HT1080 (cell line): ENCODE measurements around the gene CACHD1. TPM values are rescaled to one million over a fixed set of nuclear protein-coding genes. Genes with fewer than 3 reads are reported as not detected.

Source experiments
- DNase-seq: peaks from one replicate; pipeline ENCODE4 v3.0.0-alpha.2; 2015; ENCODE audit warnings: low read depth
- polyA plus RNA-seq, 2 experiments: library from polyadenylated mRNA; depleted of rRNA; stranded (reverse); fragments of >200 nt; gene quantifications; 2 replicates each; pipeline ENCODE4 v1.2.3, GENCODE V29; 2015
- total RNA-seq: library from RNA; depleted of rRNA; stranded (reverse); fragments of >200 nt; shearing (Covaris generic); gene quantifications from 2 replicates; pipeline ENCODE4 v1.2.3, GENCODE V29; 2014; rRNA removed

The CACHD1 gene
- total RNA-seq: 6.0 and 6.8 TPM in 2 replicates
- 6.0 and 6.6 TPM in 2 replicates for polyA plus RNA-seq (2015; cell fraction: cytosol; rRNA removed)
- polyA plus RNA-seq (2015; cell fraction: nucleus; rRNA removed): 12.1 and 12.5 TPM in 2 replicates

GRCh38 chr1:64469977-64470664 lies at the start of gene CACHD1:
Gene CACHD1 (plus strand): TSS chr1:64470129. CDS start chr1:64470745, 616 bp downstream.
- peak; percentile 83 for DNase-seq

- DNase-seq: peak; percentile 5
These were observed 48.6 kb upstream of the CACHD1 start for GRCh38 chr1:64421377-64421776.

GRCh38 chr1:64423526-64423925 lies 46.4 kb upstream of the CACHD1 start:
- DNase-seq: no peak

DNA sequence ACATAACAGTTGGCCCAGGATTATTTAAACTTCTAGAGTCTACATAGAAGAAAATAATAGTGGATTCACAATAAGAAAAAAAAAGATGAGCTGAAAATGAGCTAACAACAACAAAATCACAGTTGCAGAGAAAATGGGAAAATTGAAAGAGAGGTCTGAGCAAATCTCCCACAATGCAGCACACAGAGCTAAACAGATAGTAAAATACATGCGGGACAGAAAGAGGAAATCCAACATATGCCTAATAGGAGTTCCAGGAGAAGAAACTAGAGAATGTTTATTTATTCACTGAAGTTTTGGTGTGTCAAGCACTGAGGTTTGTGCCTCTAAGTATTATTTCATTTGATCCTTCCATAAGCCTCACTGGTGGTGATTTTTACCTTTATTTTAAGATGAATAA lies 45.5 kb upstream of the CACHD1 start:
- DNase-seq: no peak

- DNase-seq: no peak
These were observed 44.4 kb upstream of the CACHD1 start for GRCh38 chr1:64425521-64425920.

DNA sequence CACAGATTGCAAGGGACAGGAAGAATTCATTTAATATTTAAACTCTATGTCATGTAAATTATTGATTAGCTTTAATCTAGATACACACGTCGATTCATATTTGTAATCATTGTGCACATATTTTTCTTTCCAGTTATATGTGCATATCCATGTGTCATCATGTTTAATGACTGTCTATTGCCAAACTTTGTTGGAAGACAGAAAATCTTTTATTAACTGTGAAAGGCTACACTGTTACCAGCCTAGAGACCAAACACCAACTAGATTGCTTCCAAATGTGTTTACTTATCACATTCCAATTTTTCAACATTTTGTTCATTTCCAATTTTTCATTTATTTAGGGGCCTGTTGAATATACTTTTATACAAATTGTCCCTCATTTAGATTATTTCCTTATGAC lies 43.2 kb upstream of the CACHD1 start:
- no peak for DNase-seq

DNA sequence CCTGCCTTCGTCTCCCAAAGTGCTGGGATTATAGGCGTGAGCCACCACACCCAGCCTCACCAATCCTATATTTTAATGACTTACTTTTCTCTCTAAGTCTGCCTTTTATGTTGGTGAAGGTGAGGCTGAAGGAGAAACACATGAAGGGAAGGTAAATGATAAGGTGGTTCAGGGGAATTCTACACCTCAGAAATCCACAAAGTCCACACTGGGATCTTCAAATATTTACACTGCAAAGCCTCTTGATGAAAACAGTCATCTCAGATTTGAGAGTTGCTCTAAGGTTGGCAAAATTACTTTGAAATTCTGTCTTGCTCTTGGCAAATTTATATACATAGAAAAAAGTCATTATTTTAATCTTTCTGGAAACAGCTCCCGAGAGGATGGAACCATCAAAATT lies 42.0 kb upstream of the CACHD1 start:
- no peak for DNase-seq

DNA sequence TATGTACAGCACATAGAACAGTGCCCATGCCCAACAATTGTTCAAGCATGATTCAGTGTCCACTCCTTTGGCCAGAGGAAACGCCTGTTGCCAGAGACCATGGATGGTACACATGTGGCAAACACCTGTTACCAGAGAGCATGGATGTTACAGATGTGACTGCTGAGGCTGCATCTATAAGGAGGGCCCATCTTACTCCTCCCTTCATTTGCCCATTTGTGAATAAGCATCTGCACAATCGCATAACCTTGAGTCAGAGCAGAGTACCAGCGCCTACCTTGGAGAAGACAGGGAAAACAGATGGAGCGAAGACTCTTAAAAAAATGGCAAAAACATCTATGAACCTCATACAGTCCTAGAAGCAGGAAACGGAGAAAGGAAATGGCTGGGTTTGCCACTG lies 36.6 kb upstream of the CACHD1 start:
- no peak for DNase-seq

- no peak for DNase-seq
These were observed 36.2 kb upstream of the CACHD1 start for GRCh38 chr1:64433747-64434146.

DNA sequence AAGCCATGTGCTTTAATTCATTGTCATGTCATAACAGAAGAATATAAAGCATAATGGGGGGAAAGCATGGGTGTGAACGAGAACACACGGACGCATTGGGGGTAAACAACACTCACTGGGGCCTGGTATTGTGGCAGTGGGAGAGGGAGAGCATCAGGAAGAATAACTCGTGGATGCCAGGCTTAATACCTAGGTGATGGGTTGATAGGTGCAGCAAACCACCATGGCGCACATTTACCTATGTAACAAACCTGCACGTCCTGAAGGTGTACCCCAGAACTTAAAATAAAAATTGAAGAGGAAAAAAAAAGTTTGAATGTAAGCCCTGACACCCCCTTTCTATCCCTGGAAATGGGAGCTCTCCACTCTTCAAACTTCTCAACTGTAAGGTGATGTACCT lies 34.9 kb upstream of the CACHD1 start:
- no peak for DNase-seq

DNA sequence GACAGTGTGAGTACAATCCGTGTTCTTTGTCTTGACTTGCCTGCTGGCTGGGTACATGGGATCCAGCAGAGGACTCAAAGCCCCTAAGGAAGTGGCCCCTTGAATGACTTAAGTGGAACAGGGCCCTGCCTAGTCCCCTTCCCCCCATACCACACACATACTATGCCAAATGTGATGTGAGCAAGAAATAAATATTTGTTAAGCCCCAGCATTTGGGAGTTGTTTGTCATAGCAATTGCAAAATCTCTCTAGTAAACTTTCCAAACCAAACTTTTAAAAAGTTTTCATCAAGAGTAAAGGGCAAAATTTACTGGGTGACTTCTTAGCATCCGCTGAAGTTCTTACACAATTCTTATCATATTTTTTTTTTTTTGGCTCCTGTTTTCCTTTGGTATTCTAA lies 32.5 kb upstream of the CACHD1 start:
- no peak for DNase-seq

DNA sequence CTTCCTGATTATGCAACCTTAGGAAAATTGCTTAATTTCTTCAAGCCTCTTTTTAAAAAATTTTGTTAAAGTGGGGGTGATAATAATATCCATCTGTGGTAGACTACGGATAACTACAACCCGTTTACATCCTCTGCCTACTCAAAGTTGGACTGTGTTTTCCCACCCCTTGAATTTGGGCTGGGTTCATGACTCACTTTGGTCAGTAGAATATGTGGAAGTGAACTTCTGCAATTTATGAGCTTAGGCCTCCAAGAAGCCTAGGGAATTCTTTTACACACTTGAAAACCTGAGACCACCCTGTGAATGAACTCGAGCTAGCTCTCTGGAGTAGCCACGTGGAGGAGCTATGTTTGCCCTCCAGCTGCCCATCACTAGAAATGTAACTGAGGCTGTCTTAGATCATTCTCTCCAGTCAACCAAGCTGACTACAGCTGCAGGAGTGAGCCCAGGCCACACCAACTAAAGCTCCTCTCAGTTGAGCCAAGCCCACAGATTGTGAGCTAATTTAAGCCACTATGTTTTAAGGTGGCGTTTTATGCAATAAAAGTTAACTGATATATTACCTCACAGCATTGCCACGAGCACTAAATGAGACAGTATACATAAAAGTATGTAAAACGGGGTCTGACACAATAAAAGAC lies 29.6 kb upstream of the CACHD1 start:
- DNase-seq: no peak

DNA sequence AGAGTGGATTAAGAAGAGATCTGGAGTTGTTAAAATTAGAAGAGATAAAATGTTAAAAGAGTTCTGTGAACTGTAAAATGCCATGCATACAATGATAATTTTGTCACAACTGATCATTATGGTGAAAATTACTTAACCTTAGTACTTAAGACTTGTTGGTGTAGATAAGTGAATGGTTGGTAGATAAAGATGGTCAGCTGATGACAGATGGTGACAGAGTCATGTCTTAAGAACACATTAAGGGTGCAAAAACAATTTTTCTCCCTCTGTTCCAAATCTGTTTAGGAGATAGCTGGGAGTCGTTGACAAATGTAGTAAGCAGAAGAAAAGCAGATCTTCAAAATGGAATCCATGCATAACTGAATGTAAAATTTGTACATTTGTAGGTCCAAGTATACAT lies 18.5 kb upstream of the CACHD1 start:
- no peak for DNase-seq

- no peak for DNase-seq
These were observed 16.2 kb upstream of the CACHD1 start for GRCh38 chr1:64453688-64454087.

GRCh38 chr1:64458915-64459314 lies 11.0 kb upstream of the CACHD1 start:
- DNase-seq: no peak

DNA sequence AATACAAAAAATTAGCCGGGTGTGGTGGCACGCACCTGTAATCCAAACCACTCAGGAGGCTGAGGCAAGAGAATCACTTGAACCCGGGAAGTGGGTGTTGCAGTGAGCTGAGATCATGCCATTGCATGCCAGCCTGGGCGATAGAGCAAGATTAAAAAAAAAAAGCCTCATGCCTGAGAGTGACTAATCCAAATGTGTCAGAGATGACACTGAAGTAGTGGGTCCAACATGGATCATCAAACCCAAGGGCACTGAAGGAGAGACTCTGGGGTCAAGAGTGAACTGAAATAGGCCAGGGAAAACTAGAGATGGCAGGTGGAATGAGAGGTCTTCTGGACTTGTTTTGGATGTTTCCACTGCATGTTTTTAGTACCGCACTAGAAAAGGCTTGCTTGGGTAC lies 10.2 kb upstream of the CACHD1 start:
- DNase-seq: peak; percentile 23

DNA sequence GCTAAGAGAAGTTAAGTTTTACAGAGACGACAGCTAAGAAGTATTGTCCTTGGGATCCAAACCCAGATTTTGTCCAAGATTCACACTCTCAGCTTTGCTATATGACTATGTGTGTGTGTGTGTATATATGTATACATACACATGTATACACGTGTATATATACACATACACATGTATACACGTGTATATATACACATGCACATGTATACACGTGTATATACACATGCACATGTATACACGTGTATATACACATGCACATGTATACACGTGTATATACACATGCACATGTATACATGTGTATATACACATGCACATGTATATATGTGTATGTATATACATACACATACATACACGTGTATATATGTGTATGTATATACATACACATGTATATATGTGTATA lies 3.9 kb upstream of the CACHD1 start:
- no peak for DNase-seq

GRCh38 chr1:64469116-64469976 lies 583 bp upstream of the CACHD1 start:
- no peak for DNase-seq

DNA sequence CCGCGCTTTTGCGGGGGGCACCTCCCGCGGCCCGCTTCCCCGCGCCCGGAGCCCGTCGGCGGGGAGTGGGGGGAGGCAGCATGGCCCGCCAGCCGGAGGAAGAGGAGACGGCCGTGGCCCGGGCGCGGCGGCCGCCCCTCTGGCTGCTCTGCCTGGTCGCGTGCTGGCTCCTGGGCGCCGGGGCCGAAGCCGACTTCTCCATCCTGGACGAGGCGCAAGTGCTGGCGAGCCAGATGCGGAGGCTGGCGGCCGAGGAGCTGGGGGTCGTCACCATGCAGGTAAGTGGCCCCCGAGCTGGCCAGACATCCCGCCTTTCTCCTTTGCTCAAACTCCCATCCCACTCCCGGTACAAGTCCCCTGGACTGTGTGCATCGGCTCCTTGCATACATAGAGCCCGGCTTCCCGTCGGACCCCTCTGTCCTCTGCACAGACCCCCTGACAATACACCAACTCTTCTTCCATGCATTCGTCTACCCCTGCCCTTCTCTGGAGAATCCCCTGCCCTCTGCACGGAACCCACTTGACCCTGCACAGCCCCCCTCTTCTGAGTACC lies 812 bp downstream of the CACHD1 start:
- peak; percentile 13 for DNase-seq

DNA sequence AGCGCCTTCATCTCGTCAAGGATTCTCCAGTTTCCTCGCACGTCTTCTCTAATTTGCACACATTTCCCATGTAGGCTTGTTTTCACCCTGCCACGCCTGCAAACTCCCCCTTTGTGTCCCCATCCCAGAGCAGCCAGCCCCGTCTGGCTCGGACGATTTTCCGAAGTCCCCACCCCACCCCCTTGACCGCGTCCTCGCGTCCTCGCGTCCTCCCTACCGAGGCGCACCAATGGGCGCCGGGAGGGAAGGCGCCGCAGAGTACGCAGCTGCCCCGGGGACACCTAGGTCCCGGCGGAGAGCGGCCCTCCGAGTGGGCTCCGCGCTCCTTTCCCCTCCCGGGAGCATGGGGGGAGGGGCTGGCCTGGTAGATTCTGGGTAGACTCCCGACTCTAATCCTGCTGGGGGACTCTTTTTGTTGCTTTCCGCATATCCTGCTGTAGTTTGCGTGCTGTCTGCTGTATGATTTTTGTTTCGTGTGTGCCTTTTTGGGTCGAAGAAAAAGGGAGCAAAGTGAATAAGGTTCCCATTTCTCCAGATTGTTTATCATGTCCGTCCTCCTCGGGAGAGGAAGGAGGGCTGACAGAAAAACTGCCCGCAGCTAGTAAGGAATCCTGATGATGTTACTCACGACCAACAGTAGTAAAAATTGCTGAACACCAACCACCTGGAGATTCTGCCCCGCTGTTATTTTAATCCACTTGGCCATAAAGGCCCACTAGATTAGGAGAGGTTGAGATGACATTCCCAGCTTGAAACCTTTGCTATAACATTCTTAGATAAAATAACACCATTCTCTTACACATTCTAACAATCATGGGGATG lies 1.5 kb downstream of the CACHD1 start:
- no peak for DNase-seq

- DNase-seq: no peak
These were observed 2.1 kb downstream of the CACHD1 start for GRCh38 chr1:64472040-64472376.
